Measurements from ENCODE around the gene SCARB1.

The SCARB1 gene

GRCh38 chr12:124812979-124813378 is 50.7 kb downstream of the SCARB1 start:
- no peak overlapping the region for H3K4me3 ChIP-seq (ENCODE audit: control insufficient read depth, low read depth, low read length)
- DNase-seq (ENCODE audit: low read depth) = no peak
- no peak for TF ChIP-seq CTCF (IDR thresholded peaks at IDR 0.05; ENCODE audit: control insufficient read depth, insufficient read depth, low read depth, low read length, missing control alignments)

GRCh38 chr12:124812356-124812755 is 51.3 kb downstream of the SCARB1 start:
- no peak for TF ChIP-seq CTCF (IDR thresholded peaks at IDR 0.05; ENCODE audit: control insufficient read depth, insufficient read depth, low read depth, low read length, missing control alignments)
- H3K4me3 ChIP-seq (ENCODE audit: control insufficient read depth, low read depth, low read length) = no peak overlapping the region
- DNase-seq (ENCODE audit: low read depth) = no peak

GRCh38 chr12:124811633-124812032 is 52.0 kb downstream of the SCARB1 start:
- no peak for TF ChIP-seq CTCF (IDR thresholded peaks at IDR 0.05; ENCODE audit: control insufficient read depth, insufficient read depth, low read depth, low read length, missing control alignments)
- H3K4me3 ChIP-seq (ENCODE audit: control insufficient read depth, low read depth, low read length) = no peak overlapping the region
- no peak for DNase-seq (ENCODE audit: low read depth)

GRCh38 chr12:124809878-124810277 is 53.8 kb downstream of the SCARB1 start:
- peak; percentile 11 for DNase-seq (ENCODE audit: low read depth)
- TF ChIP-seq CTCF (IDR thresholded peaks at IDR 0.05; ENCODE audit: control insufficient read depth, insufficient read depth, low read depth, low read length, missing control alignments) = no peak
- H3K4me3 ChIP-seq (ENCODE audit: control insufficient read depth, low read depth, low read length) = no peak overlapping the region

- TF ChIP-seq CTCF (IDR thresholded peaks at IDR 0.05; ENCODE audit: control insufficient read depth, insufficient read depth, low read depth, low read length, missing control alignments) = no peak
- no peak for DNase-seq (ENCODE audit: low read depth)
- no peak overlapping the region for H3K4me3 ChIP-seq (ENCODE audit: control insufficient read depth, low read depth, low read length)
Measured at GRCh38 chr12:124809391-124809790, 54.3 kb downstream of the SCARB1 start.

DNA sequence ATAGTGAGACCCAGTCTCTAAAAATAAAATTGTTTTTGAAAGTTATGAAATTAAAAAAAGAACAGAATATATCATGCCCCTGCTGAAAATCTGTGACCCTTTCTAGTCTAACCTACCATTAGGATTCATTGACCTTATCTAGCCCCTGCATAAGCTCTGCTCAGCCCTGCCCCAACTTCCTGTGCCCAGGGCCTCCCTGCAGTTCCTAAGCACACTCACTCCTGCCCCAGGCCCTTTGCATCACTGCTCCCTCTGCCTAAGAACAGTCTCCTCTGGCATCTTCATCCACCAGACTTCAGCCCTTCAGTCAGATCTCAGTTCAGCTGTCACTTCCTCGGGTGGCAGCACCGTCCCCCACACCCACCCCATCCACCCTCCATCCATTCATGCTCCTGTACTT is 55.4 kb downstream of the SCARB1 start:
- H3K4me3 ChIP-seq (ENCODE audit: control insufficient read depth, low read depth, low read length) = no peak overlapping the region
- DNase-seq (ENCODE audit: low read depth) = no peak
- TF ChIP-seq CTCF (IDR thresholded peaks at IDR 0.05; ENCODE audit: control insufficient read depth, insufficient read depth, low read depth, low read length, missing control alignments) = no peak
